GM10248 (cell line): ENCODE data around the gene RAD51B.

Experiments used
- CTCF ChIA-PET: fragments of 300-600 bp; sonication (Branson Sonifier 250); formaldehyde crosslinking; extraction: SDS; loops from one replicate; lab custom pipeline; 2021; ENCODE audit warnings: antibody characterized with exemption; lab: Yijun Ruan, JAX
- POLR2A ChIA-PET: fragments of 350-650 bp; sonication (Branson Sonifier 250); formaldehyde crosslinking; extraction: SDS; loops from one replicate; lab custom pipeline; 2020; ENCODE audit warnings: antibody characterized with exemption; lab: Yijun Ruan, JAX
- DNase-seq: peaks from one replicate; pipeline ENCODE4 v3.0.0; 2012; ENCODE audit errors: extremely low spot score
- TF ChIP-seq, protein P1 (sequence below): IDR thresholded peaks from 2 replicates; pipeline ENCODE4 v1.5.1; 2012; ENCODE audit warnings: mild to moderate bottlenecking, low read depth; ENCODE audit errors: extremely low read depth, missing control alignments, control extremely low read depth

RAD51B gene

DNA sequence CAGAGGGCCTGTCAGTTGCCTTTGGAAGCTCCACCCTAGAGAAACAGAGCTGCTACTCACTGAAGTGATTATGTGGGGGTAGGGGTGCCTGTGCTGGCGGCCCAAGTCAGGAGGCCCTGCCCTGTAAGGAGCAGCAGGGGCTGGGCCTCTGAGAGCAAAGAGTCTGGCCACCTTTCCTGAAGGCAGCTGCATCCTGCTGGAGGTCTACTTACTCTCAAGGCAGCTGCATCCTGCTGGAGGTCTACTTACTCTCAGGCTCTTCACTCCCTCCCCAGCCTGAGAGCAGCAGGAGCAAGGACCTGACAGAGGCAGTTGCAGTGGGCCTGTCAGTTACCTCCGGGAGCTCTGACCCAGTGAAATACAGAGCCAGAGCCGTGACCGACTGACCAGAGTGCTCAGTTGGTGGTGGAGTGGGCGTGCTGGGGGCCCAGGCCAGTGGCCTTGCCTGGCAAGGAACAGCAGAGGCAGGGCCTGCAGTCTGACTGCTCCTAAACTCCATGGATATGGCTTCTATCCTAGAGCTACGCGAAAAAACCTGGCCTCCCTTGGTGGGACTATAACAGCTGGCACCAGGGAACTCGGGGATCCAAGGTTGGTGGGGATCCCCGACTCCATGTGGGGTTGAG is 32.3 kb downstream of the RAD51B start:
- TF ChIP-seq, protein P1, sequence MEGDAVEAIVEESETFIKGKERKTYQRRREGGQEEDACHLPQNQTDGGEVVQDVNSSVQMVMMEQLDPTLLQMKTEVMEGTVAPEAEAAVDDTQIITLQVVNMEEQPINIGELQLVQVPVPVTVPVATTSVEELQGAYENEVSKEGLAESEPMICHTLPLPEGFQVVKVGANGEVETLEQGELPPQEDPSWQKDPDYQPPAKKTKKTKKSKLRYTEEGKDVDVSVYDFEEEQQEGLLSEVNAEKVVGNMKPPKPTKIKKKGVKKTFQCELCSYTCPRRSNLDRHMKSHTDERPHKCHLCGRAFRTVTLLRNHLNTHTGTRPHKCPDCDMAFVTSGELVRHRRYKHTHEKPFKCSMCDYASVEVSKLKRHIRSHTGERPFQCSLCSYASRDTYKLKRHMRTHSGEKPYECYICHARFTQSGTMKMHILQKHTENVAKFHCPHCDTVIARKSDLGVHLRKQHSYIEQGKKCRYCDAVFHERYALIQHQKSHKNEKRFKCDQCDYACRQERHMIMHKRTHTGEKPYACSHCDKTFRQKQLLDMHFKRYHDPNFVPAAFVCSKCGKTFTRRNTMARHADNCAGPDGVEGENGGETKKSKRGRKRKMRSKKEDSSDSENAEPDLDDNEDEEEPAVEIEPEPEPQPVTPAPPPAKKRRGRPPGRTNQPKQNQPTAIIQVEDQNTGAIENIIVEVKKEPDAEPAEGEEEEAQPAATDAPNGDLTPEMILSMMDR: no peak
- CTCF ChIA-PET: interaction anchor here (1.0 to 4.3 kb wide), 3 partner anchors 11 to 14 kb away, joined by 3 to 10 read pairs (median 7); no protein-coding TSS in a partner anchor

DNA sequence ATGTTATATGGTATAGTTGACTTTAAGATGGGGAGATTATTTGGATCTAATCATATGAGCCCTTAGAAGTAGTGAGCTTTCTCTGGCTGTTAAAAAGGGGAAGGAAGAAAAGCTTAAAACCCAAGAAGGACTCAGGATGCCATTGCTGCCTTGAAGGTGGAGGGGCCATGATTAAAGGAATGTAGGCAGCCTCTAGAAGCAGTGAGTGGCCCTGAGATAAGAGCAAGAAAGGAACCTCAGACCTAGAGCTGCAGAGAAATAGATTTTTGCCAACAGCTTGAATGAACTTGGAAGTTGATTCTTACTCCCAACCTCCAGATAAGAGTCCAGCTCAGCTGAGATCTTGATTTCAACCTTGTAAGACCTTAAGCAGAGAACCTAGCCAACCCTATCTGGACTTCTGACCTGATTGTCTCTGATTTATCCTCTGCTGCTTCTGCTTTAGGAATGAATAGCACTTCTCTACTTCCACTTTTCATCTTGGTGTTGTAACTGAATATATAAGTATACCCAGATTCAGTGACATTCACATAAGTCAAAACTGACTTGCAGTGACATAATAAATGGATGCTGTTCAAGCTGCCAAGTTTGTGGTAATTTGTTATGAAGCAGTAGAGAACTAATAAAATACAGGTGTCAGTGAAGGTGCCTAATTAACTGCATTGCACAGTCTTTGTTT is 33.5 kb downstream of the RAD51B start:
- CTCF ChIA-PET: interaction anchor here (1.8 to 4.3 kb wide), 2 partner anchors 12 to 15 kb away, joined by 7 to 10 read pairs; no protein-coding TSS in a partner anchor
- POLR2A ChIA-PET: interaction anchor here (0.7 kb wide), 1 partner anchor 989 kb away, joined by 3 read pairs; no protein-coding TSS in a partner anchor
- peak; percentile 31 for DNase-seq
- TF ChIP-seq, protein P1: no peak

More for the DNA sequence above, 32.3 kb downstream of the RAD51B start:
- no peak for DNase-seq
- POLR2A ChIA-PET: no interaction called here

DNA sequence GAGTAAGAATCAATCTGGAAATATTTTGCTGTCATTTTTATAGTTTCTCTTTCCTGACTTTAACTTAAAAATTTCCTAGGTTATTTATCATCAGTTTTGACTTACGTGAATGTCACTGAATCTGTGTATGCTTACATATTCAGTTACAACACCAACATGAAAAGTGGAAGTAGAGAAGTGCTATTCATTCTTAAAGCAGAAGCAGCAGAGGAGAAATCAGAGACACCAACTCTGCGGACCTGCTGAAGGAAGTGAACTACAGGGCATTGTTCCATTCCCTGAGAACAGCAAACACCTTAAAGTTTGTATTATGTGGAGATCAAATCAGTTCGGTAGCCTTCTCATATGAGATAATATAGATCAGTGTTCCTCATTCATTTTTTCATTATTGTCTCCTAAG is 34.1 kb downstream of the RAD51B start:
- CTCF ChIA-PET: no interaction called here
- TF ChIP-seq, protein P1: no peak
- POLR2A ChIA-PET: no interaction called here
- no peak for DNase-seq

DNA sequence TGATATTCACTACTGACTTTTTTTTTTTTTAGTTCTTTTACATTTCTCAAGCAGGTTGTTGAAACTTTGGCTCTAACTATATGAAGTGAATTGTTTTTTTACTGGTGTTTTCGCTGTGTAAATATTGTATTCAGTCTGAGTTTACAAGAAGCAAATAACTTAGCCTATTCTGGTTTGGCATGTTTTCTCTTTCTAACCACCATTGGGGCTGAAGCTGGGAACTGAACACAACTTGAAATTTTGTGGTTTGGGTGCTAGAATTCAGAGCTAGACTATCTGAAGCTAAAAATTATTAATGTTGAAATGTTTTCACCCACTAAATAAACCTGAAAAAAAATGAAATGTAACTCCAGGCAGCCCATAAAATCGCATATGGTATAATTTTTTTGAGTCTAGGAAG is 37.2 kb downstream of the RAD51B start:
- POLR2A ChIA-PET: no interaction called here
- CTCF ChIA-PET: interaction anchor here (1.1 to 1.5 kb wide), 3 partner anchors 10 to 933 kb away, joined by 3 to 5 read pairs (median 4); no protein-coding TSS in a partner anchor
- TF ChIP-seq, protein P1: no peak
- no peak for DNase-seq

DNA sequence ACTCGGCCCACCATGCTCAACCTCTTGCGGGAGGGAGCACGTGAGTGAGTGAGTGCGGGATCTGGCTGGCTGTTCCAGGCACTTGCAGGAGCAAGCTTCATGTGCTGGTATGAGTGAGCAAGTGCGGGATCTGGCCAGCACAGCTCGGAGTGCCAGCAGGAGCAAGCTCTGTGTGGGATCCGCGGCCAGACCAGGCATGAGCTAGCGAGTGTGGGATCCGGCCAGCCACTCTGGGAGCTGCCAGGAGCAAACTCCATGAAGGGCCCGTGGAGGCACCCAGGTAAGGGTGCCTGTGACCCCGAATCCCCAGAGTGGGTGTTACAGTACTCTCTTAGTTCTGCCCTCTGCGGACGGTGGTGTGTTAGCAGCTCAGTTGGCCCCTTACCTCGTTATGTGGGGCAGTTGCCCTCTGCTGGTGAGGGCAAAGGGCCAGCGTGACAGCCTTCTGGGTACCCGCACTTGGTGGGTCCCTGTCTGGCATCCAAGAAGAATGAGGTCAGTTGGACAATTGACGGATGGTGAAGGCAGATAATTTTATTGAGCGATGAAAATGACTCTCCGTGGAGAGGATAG is 38.3 kb downstream of the RAD51B start:
- TF ChIP-seq, protein P1: no peak
- CTCF ChIA-PET: interaction anchor here (1.2 to 1.5 kb wide), 3 partner anchors 9 to 35 kb away, joined by 3 to 5 read pairs (median 4); no protein-coding TSS in a partner anchor
- no peak for DNase-seq
- POLR2A ChIA-PET: no interaction called here

DNA sequence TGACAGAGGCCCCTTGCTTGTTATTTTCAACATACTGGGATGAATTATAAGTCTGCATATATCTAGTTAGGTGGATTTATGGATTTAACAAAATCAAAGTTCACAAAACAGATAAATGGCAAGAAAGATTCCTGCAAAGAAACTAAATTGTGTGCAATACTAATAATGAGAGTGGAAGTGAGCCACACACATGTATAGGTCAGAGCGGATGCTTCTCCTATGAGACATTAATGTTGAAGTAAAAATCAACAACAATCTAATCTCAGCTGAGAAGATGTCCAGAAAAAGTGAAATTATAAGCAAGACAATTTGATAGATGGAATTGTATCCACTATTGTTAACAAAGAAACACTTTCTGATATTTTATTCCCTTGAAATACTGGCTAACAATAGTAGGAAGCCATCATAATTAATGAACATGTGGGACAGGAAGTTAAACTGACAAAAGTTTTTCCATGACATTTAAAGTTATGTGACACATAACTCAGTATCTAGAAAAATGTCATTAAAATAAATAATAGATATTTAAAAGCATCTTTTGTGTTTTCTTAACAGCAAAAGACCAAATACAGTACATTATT is 39.7 kb downstream of the RAD51B start:
- DNase-seq: no peak
- ChIA-PET POLR2A (no interaction called here), CTCF (interaction anchor here (1.2 kb wide), 1 partner anchor 33 kb away, joined by 3 read pairs; no protein-coding TSS in a partner anchor)
- TF ChIP-seq, protein P1: no peak
